ENCODE data around the gene PDS5B.
"Not testable (repeated sequence)": the region's sequence is repeated elsewhere in the genome, so short reads cannot be mapped to it uniquely, and the experiment has no call there.

DNA sequence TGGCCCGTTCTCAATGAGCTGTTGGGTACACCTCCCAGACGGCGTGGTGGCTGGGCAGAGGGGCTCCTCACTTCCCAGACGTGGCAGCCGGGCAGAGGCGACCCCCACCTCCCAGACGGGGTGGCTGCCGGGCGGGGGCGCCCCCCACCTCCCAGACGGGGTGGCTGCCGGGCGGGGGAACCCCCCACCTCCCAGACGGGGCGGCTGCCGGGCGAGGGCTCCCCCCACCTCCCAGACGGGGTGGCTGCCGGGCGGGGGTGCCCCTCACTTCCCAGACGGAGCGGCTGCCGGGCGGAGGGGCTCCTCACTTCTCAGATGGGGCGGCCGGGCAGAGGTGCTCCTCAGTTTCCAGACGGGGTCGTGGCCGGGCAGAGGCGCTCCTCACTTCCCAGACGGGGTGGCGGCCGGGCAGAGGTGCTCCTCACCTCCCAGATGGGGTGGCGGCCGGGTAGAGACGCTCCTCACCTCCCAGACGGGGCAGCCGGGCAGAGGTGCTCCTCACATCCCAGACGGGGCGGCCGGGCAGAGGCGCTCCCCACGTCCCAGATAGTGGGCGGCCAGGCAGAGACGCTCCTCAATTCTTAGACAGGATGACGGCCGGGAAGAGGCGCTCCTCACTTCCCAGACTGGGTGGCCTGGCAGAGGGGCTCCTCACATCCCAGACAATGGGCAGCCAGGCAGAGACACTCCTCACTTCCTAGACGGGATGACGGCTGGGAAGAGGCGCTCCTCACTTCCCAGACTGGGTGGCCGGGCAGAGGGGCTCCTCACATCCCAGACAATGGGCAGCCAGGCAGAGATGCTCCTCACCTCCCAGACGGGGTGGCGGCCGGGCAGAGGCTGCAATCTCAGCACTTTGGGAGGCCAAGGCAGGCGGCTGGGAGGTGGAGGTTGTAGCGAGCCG is 135.1 kb downstream of the PDS5B start:
- TF ChIP-seq, protein P1, sequence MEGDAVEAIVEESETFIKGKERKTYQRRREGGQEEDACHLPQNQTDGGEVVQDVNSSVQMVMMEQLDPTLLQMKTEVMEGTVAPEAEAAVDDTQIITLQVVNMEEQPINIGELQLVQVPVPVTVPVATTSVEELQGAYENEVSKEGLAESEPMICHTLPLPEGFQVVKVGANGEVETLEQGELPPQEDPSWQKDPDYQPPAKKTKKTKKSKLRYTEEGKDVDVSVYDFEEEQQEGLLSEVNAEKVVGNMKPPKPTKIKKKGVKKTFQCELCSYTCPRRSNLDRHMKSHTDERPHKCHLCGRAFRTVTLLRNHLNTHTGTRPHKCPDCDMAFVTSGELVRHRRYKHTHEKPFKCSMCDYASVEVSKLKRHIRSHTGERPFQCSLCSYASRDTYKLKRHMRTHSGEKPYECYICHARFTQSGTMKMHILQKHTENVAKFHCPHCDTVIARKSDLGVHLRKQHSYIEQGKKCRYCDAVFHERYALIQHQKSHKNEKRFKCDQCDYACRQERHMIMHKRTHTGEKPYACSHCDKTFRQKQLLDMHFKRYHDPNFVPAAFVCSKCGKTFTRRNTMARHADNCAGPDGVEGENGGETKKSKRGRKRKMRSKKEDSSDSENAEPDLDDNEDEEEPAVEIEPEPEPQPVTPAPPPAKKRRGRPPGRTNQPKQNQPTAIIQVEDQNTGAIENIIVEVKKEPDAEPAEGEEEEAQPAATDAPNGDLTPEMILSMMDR (IDR thresholded peaks at IDR 0.05): not testable (repeated sequence)
- TF ChIP-seq POLR2AphosphoS5, POLR2A (IDR thresholded peaks at IDR 0.05): not testable (repeated sequence)
